NOMO-1 treated with DMSO at 0.1 percent for 48 hours (cell line): ENCODE data around the gene RSPH9.
A peak's percentile ranks its signal among the peaks of the same experiment; 100 is the strongest.

Experiments
- DNase-seq: peaks from one replicate; lab custom pipeline; 2025; ENCODE audit not compliant: unreplicated experiment; lab: John Stamatoyannopoulos, UW

RSPH9 gene

DNA sequence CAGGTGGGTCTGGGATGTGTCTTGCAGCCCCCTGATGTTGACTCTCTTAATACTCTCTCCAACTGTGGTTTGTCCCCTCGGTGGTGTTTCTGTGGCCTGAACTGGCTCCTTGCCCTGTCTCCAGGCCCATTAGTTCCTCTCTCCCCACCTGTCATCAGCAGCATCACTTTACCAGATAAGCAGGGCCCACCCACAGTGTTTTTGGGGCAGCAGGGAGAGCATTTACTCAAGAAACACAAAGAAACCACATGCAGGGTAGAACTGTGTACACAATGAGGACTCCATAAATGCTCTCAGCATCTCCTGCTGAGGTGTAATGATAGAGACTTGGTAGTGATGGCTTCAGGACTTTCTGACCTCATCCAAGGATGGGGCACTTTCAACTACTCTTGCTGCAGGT lies 62.9 kb downstream of the RSPH9 start:
- DNase-seq = no peak

- peak; percentile 25 for DNase-seq
These were observed 64.2 kb downstream of the RSPH9 start for GRCh38 chr6:43708860-43709653.

DNA sequence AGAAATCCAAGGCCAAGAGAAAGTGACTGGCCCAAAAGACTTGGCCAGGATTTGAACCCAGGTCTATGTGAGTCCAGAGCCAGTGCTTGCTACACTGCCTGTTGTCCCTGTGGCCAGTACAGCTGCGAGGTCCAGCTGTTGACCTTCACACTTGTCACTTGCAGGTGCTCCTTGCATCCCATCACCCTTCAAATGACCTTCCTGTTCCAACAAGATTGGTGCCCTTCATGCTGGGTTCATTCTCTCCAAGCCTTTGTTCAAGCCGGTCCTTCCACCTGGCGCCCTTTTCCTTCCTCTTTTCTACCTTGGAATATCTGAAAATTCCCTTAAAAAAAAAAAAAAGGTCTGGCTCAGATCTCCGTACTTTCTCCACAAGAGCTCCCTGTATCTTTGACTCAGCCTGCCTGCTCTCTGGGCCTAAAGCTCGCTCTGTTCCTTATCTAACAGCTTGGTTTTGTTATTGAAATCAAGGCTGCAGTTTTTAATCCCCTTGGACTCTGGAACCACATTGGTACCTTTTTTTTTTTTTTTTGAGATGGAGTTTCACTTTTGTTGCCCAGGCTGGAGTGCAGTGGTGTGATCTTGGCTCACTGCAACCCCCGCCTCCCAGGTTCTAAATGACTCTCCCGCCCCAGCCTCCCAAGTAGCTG lies 64.9 kb downstream of the RSPH9 start:
- DNase-seq = no peak

DNA sequence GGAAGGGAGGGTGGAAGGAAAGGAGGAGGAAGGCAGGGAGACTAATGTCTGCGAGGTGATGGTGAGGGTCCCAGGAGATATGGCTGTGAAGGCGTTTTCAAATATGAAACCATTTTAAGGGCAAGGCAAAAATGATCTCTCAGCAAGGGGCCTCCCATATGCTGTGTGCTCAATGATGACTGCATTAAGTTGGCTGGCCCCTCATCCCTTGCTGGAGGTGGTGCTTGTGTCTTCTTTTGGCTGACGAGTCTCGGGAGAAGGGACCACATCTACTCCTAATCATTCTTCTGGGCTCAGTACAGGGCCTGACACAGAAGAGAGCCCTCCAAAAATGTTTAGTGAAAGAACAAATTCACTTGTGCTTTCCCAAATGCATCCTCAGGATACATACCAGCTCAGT lies 65.7 kb downstream of the RSPH9 start:
- DNase-seq = no peak

- DNase-seq = no peak
These were observed 67.7 kb downstream of the RSPH9 start for GRCh38 chr6:43712579-43712978.

DNA sequence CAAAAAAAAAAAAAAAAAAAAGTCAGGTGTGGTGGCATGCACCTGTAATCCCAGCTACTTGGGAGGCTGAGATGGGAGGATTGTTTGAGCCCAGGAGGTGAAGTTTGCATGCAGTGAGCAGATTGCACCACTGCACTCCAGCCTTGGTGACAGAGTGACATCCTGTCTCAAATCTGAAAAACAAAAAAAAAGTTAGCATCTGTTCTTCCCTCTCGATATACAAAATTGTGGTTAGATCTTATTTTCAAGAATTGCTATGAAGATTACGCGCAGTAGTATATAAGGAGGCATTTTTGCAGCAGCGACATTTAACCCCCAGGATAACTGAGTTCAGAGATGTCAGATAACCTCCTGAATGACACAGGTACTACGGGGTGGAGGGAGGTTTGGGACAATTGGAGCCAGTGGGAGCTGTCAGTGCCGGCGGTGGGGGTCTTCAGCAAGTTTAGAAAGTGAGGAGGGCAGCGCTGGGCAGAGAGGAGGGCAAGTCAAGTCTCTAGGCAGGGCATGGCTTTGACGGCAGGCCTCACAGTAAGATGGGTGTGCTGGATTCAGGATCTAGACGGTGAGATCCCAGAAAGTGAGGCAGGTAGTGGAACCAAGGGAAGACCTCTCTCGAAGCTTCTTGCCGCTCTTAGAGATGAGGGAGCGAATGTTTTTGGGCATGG lies 68.9 kb downstream of the RSPH9 start:
- no peak for DNase-seq

GRCh38 chr6:43714311-43715055 lies 69.6 kb downstream of the RSPH9 start:
- DNase-seq = no peak

- no peak for DNase-seq
These were observed 70.4 kb downstream of the RSPH9 start for GRCh38 chr6:43715056-43715788.

- no peak for DNase-seq
These were observed 71.3 kb downstream of the RSPH9 start for GRCh38 chr6:43716099-43716498.

DNA sequence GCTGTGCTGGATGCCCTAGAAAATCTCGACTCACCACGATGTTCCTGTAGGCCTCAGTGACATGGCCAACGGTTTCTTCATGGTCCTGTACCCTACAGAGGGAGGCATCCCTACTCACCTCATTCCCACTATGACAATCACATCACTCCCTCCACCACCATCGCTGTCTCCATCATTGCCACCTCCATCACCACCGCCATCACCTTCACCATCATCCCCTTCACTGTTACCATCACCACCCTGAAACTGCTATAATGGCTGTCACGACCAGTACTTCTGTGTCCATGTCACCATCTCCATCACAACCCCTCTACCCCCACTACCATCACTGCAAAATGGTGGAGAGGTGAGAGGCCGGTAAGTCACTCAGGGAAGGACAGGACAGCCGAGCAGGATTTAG lies 72.6 kb downstream of the RSPH9 start:
- DNase-seq = no peak

DNA sequence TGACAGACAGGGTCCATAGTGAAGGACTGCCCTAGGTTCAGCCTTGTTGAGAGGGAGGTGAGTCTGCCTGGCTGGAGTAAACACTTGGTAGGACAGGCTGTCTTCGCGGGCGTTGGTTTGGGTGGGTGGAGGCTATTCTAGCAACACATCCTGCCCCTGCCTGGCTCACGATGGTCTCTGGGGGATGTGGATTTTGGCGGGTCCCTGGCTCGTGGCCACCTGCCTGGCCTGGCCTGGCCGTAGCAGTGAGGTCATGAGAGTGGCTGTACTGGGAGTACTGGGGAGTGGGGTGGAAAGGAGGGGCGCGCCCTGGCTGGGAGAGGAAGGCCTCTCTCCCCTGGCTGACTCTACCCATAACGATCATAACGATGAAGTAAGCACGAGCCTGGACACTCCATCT lies 73.0 kb downstream of the RSPH9 start:
- DNase-seq = no peak

- no peak for DNase-seq
These were observed 73.7 kb downstream of the RSPH9 start for GRCh38 chr6:43718387-43719105.

- DNase-seq = no peak
These were observed 74.7 kb downstream of the RSPH9 start for GRCh38 chr6:43719511-43719910.

DNA sequence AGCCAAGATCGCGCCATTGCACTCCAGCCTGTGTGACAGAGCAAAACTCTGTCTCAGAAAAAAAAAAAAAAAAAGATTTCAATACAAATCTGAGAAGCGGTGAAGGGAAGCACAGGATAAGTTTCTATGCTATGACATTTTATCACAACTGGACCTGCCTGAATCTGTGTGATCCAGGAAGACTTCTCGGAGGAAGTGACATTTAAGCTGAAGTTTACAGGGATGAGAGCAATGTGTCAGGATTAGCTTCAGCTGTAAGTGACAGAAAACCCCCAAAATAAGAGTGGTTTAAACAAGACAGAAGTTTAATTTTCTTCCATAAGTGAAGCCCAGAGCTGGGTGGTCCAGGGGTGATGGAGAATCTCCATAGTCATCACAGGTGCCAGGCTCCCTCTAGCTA lies 76.2 kb downstream of the RSPH9 start:
- DNase-seq = no peak
